Epithelial cell of proximal tubule (primary cell): ENCODE measurements around the gene KRT79. TPM values are rescaled to one million over a fixed set of nuclear protein-coding genes. Genes with fewer than 3 reads are reported as not detected.

Experiments
- DNase-seq: peaks from one replicate; pipeline ENCODE4 v3.0.0-alpha.2; 2011; ENCODE audit warnings: low read depth
- H3K4me3 ChIP-seq: 2 replicates; pipeline ENCODE4 v1.5.1; 2011; ENCODE audit warnings: low read depth, mild to moderate bottlenecking, low read length
- total RNA-seq: library from RNA; depleted of rRNA; stranded (reverse); fragments of >200 nt; gene quantifications from 2 replicates; pipeline ENCODE4 v1.2.3, GENCODE V29; 2015
- TF ChIP-seq, protein P1 (sequence below): conservative IDR thresholded peaks from 2 replicates; pipeline ENCODE4 v1.5.1; 2012; ENCODE audit warnings: low read depth, mild to moderate bottlenecking, low read length

KRT79 gene
- total RNA-seq, 1 donor from 2014 or later, result not detected

GRCh38 chr12:52818388-52818787 lies 15.7 kb downstream of the KRT79 start:
- no peak for DNase-seq
- TF ChIP-seq, protein P1, sequence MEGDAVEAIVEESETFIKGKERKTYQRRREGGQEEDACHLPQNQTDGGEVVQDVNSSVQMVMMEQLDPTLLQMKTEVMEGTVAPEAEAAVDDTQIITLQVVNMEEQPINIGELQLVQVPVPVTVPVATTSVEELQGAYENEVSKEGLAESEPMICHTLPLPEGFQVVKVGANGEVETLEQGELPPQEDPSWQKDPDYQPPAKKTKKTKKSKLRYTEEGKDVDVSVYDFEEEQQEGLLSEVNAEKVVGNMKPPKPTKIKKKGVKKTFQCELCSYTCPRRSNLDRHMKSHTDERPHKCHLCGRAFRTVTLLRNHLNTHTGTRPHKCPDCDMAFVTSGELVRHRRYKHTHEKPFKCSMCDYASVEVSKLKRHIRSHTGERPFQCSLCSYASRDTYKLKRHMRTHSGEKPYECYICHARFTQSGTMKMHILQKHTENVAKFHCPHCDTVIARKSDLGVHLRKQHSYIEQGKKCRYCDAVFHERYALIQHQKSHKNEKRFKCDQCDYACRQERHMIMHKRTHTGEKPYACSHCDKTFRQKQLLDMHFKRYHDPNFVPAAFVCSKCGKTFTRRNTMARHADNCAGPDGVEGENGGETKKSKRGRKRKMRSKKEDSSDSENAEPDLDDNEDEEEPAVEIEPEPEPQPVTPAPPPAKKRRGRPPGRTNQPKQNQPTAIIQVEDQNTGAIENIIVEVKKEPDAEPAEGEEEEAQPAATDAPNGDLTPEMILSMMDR, result no peak
- no peak overlapping the region for H3K4me3 ChIP-seq

- TF ChIP-seq, protein P1, result no peak
- H3K4me3 ChIP-seq, result no peak overlapping the region
- no peak for DNase-seq
Observed at GRCh38 chr12:52817699-52818238, 16.3 kb downstream of the KRT79 start.

GRCh38 chr12:52817003-52817698 lies 17.0 kb downstream of the KRT79 start:
- no peak overlapping the region for H3K4me3 ChIP-seq
- TF ChIP-seq, protein P1, result no peak
- DNase-seq, result no peak

DNA sequence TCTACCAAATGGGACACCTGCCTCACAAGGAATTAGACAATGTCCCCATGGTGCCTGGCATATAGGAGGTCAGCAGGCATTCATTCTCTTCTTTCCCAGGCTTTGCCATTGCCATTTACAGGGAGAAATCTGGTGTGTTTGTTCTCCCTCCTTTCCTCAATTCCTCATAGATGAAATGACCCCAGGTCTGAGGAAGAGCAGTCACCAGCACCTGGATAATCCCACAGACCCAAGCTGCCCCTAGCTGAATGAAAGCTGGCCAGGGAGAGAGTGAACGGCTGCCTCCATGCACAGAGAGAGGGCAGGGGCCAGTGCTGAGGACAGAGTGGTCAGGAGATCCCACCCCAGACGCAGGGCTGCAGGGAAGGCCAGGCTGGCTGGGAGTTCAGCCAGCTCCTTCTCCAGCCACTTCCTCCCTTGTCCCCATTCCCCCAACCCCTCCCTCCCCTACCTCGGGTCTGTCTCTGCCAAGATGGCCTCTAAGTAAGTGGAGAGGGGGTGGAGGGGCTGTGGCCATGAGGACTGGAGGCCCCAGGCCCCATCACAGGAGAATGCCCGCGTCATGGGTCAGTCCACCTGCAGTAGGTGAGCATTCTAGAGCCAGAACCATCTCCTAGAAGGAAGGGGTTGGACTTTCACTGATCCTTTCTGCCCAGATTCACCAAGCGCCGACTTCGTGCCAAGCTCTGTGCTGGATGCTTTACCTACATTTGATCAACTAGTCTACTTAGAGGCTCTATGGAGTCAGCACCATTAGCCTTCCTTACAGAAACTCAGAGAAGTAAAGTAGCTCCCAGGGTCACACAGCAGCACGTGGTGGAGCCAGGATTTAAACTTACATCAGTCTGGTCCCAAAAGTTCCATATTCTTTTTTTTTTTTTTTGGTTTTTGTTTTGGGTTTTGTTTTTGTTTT lies 18.2 kb downstream of the KRT79 start:
- no peak for DNase-seq
- H3K4me3 ChIP-seq, result no peak overlapping the region
- TF ChIP-seq, protein P1, result no peak

DNA sequence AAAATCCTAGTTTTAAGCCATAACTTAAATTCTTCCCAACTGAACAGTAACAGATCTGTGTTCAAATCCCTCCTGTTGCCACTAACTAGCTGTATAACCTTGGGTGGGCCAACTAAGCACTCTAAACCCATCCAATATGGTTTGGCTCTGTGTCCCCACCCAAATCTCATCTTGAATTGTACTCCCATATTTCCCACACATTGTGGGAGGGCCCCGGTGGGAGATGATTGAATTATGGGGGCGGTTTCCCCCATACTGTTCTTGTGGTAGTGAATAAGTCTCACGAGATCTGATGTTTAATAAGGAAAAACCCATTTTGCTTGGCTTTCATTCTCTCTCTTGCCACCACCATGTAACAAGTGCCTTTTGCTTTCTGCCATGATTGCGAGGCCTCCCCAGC lies 18.9 kb downstream of the KRT79 start:
- H3K4me3 ChIP-seq, result no peak overlapping the region
- DNase-seq, result no peak
- TF ChIP-seq, protein P1, result no peak

DNA sequence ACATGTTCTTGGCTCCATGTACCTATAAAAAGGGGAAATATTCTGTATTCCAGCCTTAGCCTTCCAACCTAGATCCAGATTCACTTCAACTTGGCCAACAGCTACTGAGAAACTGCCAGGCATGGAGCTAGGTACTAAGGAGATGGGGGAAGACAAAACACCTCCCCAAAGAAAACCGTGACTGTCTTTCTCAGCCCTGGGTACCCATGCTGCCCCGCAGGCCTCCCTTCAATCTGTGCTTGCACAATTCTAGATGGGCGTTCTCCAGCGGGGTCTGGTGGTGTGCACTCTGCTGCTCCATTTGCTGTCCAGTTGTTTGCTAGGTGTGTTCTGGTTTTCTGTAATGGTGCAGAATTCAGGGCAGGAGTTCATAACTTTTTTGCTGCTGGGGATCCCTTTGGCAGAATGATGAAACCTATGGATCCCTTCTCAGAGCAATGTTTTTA lies 19.4 kb downstream of the KRT79 start:
- DNase-seq, result no peak
- H3K4me3 ChIP-seq, result no peak overlapping the region
- TF ChIP-seq, protein P1, result no peak
